Esophagus muscularis mucosa (tissue), 4 donors: Measurements from ENCODE around the gene PHLDB1. TPM values are rescaled to one million over a fixed set of nuclear protein-coding genes. Genes with fewer than 3 reads are reported as not detected.

ENCODE experiments used
- DNase-seq: peaks from one replicate; pipeline ENCODE4 v3.0.0-alpha.2; 2017; ENCODE audit errors: extremely low spot score
- H3K27ac ChIP-seq, 4 donors: fragments of 200-600 bp; sonication (generic); replicated peaks in 1 of 4; 1 replicate in 3 of 4; 2 replicates in 1 of 4; pipeline ENCODE4 v1.5.1; 2016 to 2019; ENCODE audit warnings: mild to moderate bottlenecking in 1 of 4
- H3K27me3 ChIP-seq, 4 donors: fragments of 200-600 bp; sonication (generic); one replicate each; pipeline versions ENCODE4 v1.5.1 to v1.6.0; 2016 to 2019
- H3K36me3 ChIP-seq, 4 donors: fragments of 200-600 bp; sonication (generic); one replicate each; pipeline ENCODE4 v1.5.1; 2016 to 2019
- H3K4me1 ChIP-seq, 4 donors: fragments of 200-600 bp; sonication (generic); one replicate each; pipeline ENCODE4 v1.5.1; 2016 to 2019
- H3K4me3 ChIP-seq, 4 donors: fragments of 200-600 bp; sonication (generic); 1 replicate in 2 of 4; 2 replicates in 2 of 4; pipeline ENCODE4 v1.5.1; 2016 to 2019; ENCODE audit warnings: mild to moderate bottlenecking in 4 of 4, moderate library complexity in 1 of 4
- H3K9me3 ChIP-seq, 4 donors: fragments of 200-600 bp; sonication (generic); 1 replicate in 3 of 4; 2 replicates in 1 of 4; pipeline ENCODE4 v1.5.1; 2016 to 2019
- EP300 ChIP-seq: sonication (generic); formaldehyde crosslinking; IDR thresholded peaks from one replicate; pipeline ENCODE4 v1.6.1; 2017; ENCODE audit warnings: antibody characterized with exemption
- POLR2A ChIP-seq: fragments of 450-650 bp; IDR thresholded peaks from one replicate; pipeline ENCODE4 v1.6.1; 2017; ENCODE audit warnings: antibody characterized with exemption, moderate library complexity, mild to moderate bottlenecking, low read depth
- POLR2AphosphoS5 ChIP-seq, 2 donors: sonication (generic); formaldehyde crosslinking; IDR thresholded peaks; one replicate each; pipeline ENCODE4 v1.6.1; 2017; ENCODE audit warnings: antibody characterized with exemption in 2 of 2
- whole genome bisulfite sequencing: methylation state at CpG from one replicate; pipeline ENCODE4 v1.1.5; 2018; 5-methylcytosine and 5-hydroxymethylcytosine counted together
- intact Hi-C: fragments of 100-400 bp; cut with DNase I; formaldehyde crosslinking; loops from one replicate; pipeline ENCODE4 v1.15.1; 2023
- total RNA-seq, 4 donors: library from RNA; depleted of rRNA; stranded (reverse); fragments of >200 nt; gene quantifications; one replicate each; pipeline versions ENCODE4 v1.1.0 to v1.2.1, GENCODE V29; 2016
- TF ChIP-seq, protein P1 (sequence below), 3 experiments: fragments of 200-600 bp in 2 of 3; fragments of 450-650 bp in 1 of 3; sonication (generic) in 2 of 3; IDR thresholded peaks; one replicate each; pipeline ENCODE4 v1.5.1; 2017 to 2019; ENCODE audit warnings: antibody characterized with exemption in 3 of 3, mild to moderate bottlenecking in 2 of 3, moderate library complexity in 1 of 3

The PHLDB1 gene
- total RNA-seq, 4 donors from 2014 or later, result 62.6 to 92.2 (median 78.9) TPM

DNA sequence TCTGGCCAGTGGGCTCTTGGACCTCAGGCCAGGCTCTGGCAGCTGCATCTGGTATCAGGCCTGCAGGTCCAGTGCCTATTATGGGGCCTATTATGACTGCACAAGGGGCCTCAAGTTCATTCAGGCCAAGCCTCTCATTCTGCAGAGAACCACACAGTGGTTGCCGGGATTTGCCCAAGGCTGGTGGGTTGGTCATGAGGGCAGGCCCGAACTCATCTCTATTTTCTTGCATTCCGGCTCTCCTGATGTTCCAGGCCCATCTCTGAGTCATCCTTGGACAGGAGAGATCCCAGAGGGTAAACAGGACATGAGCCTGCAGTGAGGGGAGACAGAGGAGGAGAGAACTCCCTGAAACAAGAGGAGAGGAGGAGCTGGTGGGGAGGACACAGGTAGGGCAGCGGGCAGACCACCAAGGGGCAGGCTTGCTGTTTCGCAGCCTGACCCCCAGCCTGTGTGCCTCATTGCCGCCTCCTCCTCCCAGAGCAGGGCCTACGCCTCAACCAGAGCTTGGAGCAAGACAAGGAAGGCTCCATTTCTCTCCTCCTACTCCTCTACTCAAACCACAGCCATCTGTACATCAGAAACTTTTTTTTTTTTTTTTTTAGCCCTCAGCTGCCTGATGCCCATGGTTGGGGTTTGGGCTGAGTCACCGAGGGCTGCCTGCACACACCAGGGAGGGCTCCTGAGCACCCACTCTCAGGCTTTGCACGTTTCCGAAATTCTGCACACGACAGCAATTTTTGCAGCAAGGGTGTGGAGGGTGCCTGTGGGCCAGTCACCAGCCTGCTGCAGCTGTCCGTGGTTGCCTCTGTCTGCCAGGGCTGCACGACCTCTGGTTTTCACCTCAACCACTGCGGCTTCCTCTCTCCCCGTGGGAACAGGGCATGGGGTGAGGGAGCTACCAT, 84.8 kb downstream of the PHLDB1 start:
- Histone ChIP-seq H3K4me3 (no peak overlapping the region), H3K36me3 (no peaks in the 10 kb centered on the region), H3K27me3 (no peaks in the 10 kb centered on the region), H3K9me3 (no peaks in the 10 kb centered on the region), H3K4me1 (peaks cover 14 to 23% (median 21%) of the 10 kb centered on the region in 4 donors), H3K27ac (no peak overlapping the region)
- intact Hi-C loops, result loop anchor here (2.0 to 10.0 kb wide), 2 partner anchors 73 to 239 kb away; no protein-coding TSS in a partner anchor
- TF ChIP-seq, protein P1, sequence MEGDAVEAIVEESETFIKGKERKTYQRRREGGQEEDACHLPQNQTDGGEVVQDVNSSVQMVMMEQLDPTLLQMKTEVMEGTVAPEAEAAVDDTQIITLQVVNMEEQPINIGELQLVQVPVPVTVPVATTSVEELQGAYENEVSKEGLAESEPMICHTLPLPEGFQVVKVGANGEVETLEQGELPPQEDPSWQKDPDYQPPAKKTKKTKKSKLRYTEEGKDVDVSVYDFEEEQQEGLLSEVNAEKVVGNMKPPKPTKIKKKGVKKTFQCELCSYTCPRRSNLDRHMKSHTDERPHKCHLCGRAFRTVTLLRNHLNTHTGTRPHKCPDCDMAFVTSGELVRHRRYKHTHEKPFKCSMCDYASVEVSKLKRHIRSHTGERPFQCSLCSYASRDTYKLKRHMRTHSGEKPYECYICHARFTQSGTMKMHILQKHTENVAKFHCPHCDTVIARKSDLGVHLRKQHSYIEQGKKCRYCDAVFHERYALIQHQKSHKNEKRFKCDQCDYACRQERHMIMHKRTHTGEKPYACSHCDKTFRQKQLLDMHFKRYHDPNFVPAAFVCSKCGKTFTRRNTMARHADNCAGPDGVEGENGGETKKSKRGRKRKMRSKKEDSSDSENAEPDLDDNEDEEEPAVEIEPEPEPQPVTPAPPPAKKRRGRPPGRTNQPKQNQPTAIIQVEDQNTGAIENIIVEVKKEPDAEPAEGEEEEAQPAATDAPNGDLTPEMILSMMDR (IDR thresholded peaks at IDR 0.05), result no peak
- TF ChIP-seq POLR2A, result no peak
- no peak for TF ChIP-seq EP300
- no peak for TF ChIP-seq POLR2AphosphoS5 (IDR thresholded peaks at IDR 0.05)
- 76% methylated on average over 15 of the region's 15 CpGs for WGBS
- DNase-seq, result no peak

DNA sequence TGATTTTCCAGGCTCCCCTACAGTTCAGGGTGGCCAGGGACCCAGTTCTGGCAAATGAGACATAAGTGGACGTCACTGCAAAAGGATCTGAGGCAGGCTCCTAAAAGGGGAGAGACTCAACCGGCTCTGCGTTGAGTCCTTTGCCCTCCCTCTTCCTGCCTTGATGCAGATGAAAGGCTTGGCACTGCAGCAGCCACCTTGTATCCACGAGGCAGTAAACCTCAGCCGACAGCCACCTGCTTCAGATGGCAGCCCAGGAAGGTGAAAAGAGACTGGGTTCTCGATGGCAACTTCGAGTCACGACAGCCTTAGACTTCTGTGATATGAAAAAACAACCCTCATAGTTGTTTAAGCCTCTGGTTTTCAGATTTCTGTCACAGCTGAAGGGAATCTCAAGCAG, 86.8 kb downstream of the PHLDB1 start:
- intact Hi-C loops, result loop anchor here (10.0 kb wide), 1 partner anchor 71 kb away; no protein-coding TSS in a partner anchor
- Histone ChIP-seq H3K27ac (no peak overlapping the region), H3K27me3 (no peaks in the 10 kb centered on the region), H3K36me3 (no peaks in the 10 kb centered on the region), H3K4me1 (peaks cover 14 to 20% (median 17%) of the 10 kb centered on the region in 4 donors), H3K4me3 (no peak overlapping the region), H3K9me3 (no peaks in the 10 kb centered on the region)
- DNase-seq, result no peak
- 94% methylated on average over 8 of the region's 8 CpGs for WGBS
- TF ChIP-seq POLR2AphosphoS5 (IDR thresholded peaks at IDR 0.05), result no peak
- no peak for TF ChIP-seq POLR2A
- no peak for TF ChIP-seq EP300
- TF ChIP-seq, protein P1 (IDR thresholded peaks at IDR 0.05), result no peak

DNA sequence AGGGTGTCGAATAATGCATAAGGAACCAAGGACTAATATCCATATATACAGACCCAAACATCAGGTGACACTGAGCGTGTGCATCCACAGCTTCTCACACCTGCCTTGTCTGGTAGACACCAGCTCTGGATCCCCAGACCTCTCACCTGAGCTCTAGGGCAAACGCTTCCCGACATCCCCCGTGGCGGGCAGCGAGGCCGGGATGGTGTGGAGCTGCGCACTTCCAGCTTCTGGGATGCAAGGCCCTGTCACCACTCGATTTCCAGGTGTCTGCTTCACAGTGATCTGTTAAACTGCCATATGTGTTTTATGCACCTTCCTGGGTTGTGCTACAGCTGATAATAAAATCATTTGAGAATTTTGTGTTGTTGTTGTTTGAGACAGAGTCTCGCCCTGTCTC, 87.4 kb downstream of the PHLDB1 start:
- Histone ChIP-seq H3K27ac (no peak overlapping the region), H3K27me3 (no peaks in the 10 kb centered on the region), H3K4me1 (peaks cover 8 to 14% (median 11%) of the 10 kb centered on the region in 4 donors), H3K4me3 (no peak overlapping the region), H3K36me3 (no peaks in the 10 kb centered on the region), H3K9me3 (no peaks in the 10 kb centered on the region)
- DNase-seq, result no peak
- intact Hi-C loops, result loop anchor here (10.0 kb wide), 1 partner anchor 70 kb away; no protein-coding TSS in a partner anchor
- 98% methylated on average over 11 of the region's 11 CpGs for WGBS
- TF ChIP-seq, protein P1 (IDR thresholded peaks at IDR 0.05), result no peak
- TF ChIP-seq EP300 (no peak), POLR2A (no peak), POLR2AphosphoS5 (IDR thresholded peaks at IDR 0.05) (no peak)

DNA sequence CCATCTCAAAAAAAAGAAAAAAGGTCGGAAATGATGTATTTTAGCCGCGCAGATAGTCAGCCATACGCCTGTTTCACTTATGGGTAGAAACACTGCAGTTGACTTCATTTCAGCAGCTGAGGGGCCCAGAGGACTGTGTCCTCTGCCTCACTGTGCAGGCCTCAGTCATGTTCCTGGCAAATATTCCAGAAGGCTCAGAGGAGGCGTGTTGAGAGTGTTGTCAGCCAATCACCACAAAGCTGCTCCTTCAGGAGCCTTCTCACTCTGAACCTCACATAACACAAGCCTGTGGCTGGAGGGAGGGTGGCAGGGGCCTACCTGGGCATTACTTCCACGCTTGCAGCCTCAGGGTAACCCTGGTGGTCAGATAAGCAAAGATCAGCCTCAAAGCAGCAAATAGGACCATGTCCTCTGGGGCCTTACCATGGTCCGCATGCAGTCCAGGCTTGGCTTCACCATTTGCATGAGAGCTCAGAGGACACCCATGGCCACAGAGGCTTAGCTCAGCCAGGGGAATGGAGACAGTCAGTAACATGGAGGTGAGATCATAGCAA, 89.3 kb downstream of the PHLDB1 start:
- DNase-seq, result no peak
- H3K27ac ChIP-seq, result no peak overlapping the region
- H3K4me1 ChIP-seq, result peaks cover 0 to 2% (median 0%) of the 10 kb centered on the region in 4 donors
- no peaks in the 10 kb centered on the region for H3K27me3 ChIP-seq
- intact Hi-C loops, result loop anchor here (10.0 kb wide), 1 partner anchor 68 kb away; no protein-coding TSS in a partner anchor
- H3K9me3 ChIP-seq, result peaks cover 0 to 4% (median 0%) of the 10 kb centered on the region in 4 donors
- H3K4me3 ChIP-seq, result no peak overlapping the region
- no peaks in the 10 kb centered on the region for H3K36me3 ChIP-seq
- 96% methylated on average over 7 of the region's 7 CpGs for WGBS
- TF ChIP-seq POLR2A (no peak), EP300 (no peak), POLR2AphosphoS5 (IDR thresholded peaks at IDR 0.05) (no peak)
- TF ChIP-seq, protein P1 (IDR thresholded peaks at IDR 0.05), result no peak
